ENCODE results near the gene PEX7.

GRCh38 chr6:136823128-136823660, 802 bp downstream of the PEX7 start:
- TF ChIP-seq CTCF (conservative IDR thresholded peaks at IDR 0.05 in 1 of 2, IDR thresholded peaks at IDR 0.05 in 1 of 2; ENCODE audit: extremely low read depth in 1 of 2, insufficient read depth in 1 of 2, low read depth in 1 of 2, low read length in 2 of 2) = no peak
- TF ChIP-seq EZH2 (IDR thresholded peaks at IDR 0.05; ENCODE audit: borderline replicate concordance, low read length) = no peak

All from mammary epithelial cell (primary cell).